A673 (cell line): Measurements from ENCODE around the gene BLTP2. TPM values are rescaled to one million over a fixed set of nuclear protein-coding genes. Genes with fewer than 3 reads are reported as not detected.

Experiments
- BruUV-seq: library from RNA; stranded (reverse); fragments of 400-500 nt; replicated peaks from 2 replicates; lab custom pipeline; 2021; lab: Mats Ljungman, UMichigan
- CTCF ChIA-PET: fragments of 300-600 bp; sonication (Branson Sonifier 250); formaldehyde crosslinking; loops from one replicate; lab custom pipeline; 2022; ENCODE audit warnings: antibody characterized with exemption; lab: Charles Lee
- POLR2A ChIA-PET: fragments of 300-600 bp; sonication (Branson Sonifier 250); formaldehyde crosslinking; loops from one replicate; lab custom pipeline; 2022; ENCODE audit warnings: antibody characterized with exemption; ENCODE audit not compliant: low non-redundant PET; lab: Charles Lee
- DNase-seq: peaks from one replicate; pipeline ENCODE4 v3.0.0-alpha.2; 2015; ENCODE audit warnings: low spot score
- H3K27ac ChIP-seq: fragments of 200-600 bp; sonication (generic); 2 replicates; pipeline ENCODE4 v1.5.1; 2016; ENCODE audit warnings: mixed run types, low read depth, mild to moderate bottlenecking, mixed read lengths, antibody characterized with exemption, low read length; ENCODE audit not compliant: poor library complexity, severe bottlenecking
- H3K27me3 ChIP-seq: fragments of 200-600 bp; sonication (generic); replicated peaks from 2 replicates; pipeline ENCODE4 v1.6.1; 2017; ENCODE audit warnings: mixed run types, low read depth, mild to moderate bottlenecking, mixed read lengths, antibody characterized with exemption, low read length; ENCODE audit not compliant: insufficient read depth, poor library complexity
- H3K36me3 ChIP-seq: fragments of 200-600 bp; sonication (generic); 2 replicates; pipeline ENCODE4 v1.6.1; 2016; ENCODE audit warnings: mixed run types, mild to moderate bottlenecking, mixed read lengths, antibody characterized with exemption, low read length; ENCODE audit not compliant: insufficient read depth, poor library complexity, severe bottlenecking
- H3K4me1 ChIP-seq: fragments of 200-600 bp; sonication (generic); 2 replicates; pipeline ENCODE4 v1.6.1; 2017; ENCODE audit warnings: mixed run types, mild to moderate bottlenecking, mixed read lengths, antibody characterized with exemption, low read length; ENCODE audit not compliant: insufficient read depth, poor library complexity, severe bottlenecking
- H3K4me3 ChIP-seq: fragments of 200-600 bp; sonication (generic); 2 replicates; pipeline ENCODE4 v1.5.1; 2016; ENCODE audit warnings: low read depth, mixed run types, mild to moderate bottlenecking, mixed read lengths, low read length; ENCODE audit not compliant: poor library complexity, severe bottlenecking
- H3K9me3 ChIP-seq: fragments of 200-600 bp; sonication (generic); 2 replicates; pipeline ENCODE4 v1.6.1; 2016; ENCODE audit warnings: mixed run types, low read depth, mild to moderate bottlenecking, mixed read lengths, antibody characterized with exemption, low read length; ENCODE audit not compliant: poor library complexity, severe bottlenecking
- CTCF ChIP-seq: fragments of 300-800, 200-600 bp; sonication (generic); conservative IDR thresholded peaks from 2 replicates; pipeline ENCODE4 v1.5.1; 2017; ENCODE audit warnings: low read depth, mild to moderate bottlenecking, antibody characterized with exemption, low read length, moderate library complexity, mixed read lengths
- EZH2 ChIP-seq: fragments of 200-600 bp; sonication (generic); IDR thresholded peaks from 2 replicates; pipeline ENCODE4 v1.6.1; 2017; ENCODE audit warnings: borderline replicate concordance, low read depth, mild to moderate bottlenecking, mixed read lengths, antibody characterized with exemption, low read length; ENCODE audit not compliant: poor library complexity, severe bottlenecking
- intact Hi-C: fragments of 100-400 bp; cut with micrococcal nuclease; formaldehyde crosslinking; loops from one replicate; pipeline ENCODE4 v1.10.0; 2022; ENCODE audit not compliant: unreplicated experiment
- total RNA-seq: library from RNA; stranded (reverse); gene quantifications from 2 replicates; pipeline ENCODE4 v1.2.3, GENCODE V29; 2021

The BLTP2 gene
- total RNA-seq, 1 experiment from 2014 or later: 198 TPM

- H3K36me3 ChIP-seq: peaks cover 92% of the 10 kb centered on the region
- intact Hi-C loops: no loop called here
- H3K4me1 ChIP-seq: no peaks in the 10 kb centered on the region
- ChIA-PET CTCF (no interaction called here), POLR2A (no interaction called here)
- H3K9me3 ChIP-seq: no peaks in the 10 kb centered on the region
- no peak overlapping the region for H3K27ac ChIP-seq
- peak; percentile 76 for DNase-seq
- peak; percentile 37 for TF ChIP-seq CTCF
- TF ChIP-seq EZH2: no peak
- no TSS peak for BruUV-seq
- no peaks in the 10 kb centered on the region for H3K27me3 ChIP-seq
- H3K4me3 ChIP-seq: no peak overlapping the region
Observed at GRCh38 chr17:28684963-28685362, 40.0 kb upstream of the BLTP2 start.

GRCh38 chr17:28682655-28683054 lies 37.7 kb upstream of the BLTP2 start:
- intact Hi-C loops: no loop called here
- Histone ChIP-seq H3K27me3 (no peaks in the 10 kb centered on the region), H3K36me3 (peaks cover 87% of the 10 kb centered on the region), H3K9me3 (no peaks in the 10 kb centered on the region), H3K4me1 (no peaks in the 10 kb centered on the region), H3K27ac (no peak overlapping the region), H3K4me3 (no peak overlapping the region)
- ChIA-PET CTCF (no interaction called here), POLR2A (no interaction called here)
- no peak for DNase-seq
- TF ChIP-seq EZH2 (no peak), CTCF (no peak)
- no TSS peak for BruUV-seq

- Histone ChIP-seq H3K36me3 (peaks cover 87% of the 10 kb centered on the region), H3K9me3 (no peaks in the 10 kb centered on the region), H3K27ac (no peak overlapping the region), H3K27me3 (no peaks in the 10 kb centered on the region), H3K4me1 (no peaks in the 10 kb centered on the region), H3K4me3 (no peak overlapping the region)
- POLR2A ChIA-PET: no interaction called here
- BruUV-seq: no TSS peak
- CTCF ChIA-PET: interaction anchor here (0.7 kb wide), 1 partner anchor 26 kb away, joined by 3 read pairs; no protein-coding TSS in a partner anchor
- TF ChIP-seq CTCF (peak; percentile 36), EZH2 (no peak)
- intact Hi-C loops: no loop called here
- no peak for DNase-seq
Observed at GRCh38 chr17:28675980-28676379, 31.0 kb upstream of the BLTP2 start.
